HG02798 (cell line): ENCODE measurements around the gene MAPK12.

Source experiments
- ATAC-seq: cut with Tn5 transposase; IDR thresholded peaks from one replicate; pipeline ENCODE4 v1.9.1; 2021; ENCODE audit warnings: mild to moderate bottlenecking; ENCODE audit not compliant: unreplicated experiment, poor library complexity

The MAPK12 gene

DNA sequence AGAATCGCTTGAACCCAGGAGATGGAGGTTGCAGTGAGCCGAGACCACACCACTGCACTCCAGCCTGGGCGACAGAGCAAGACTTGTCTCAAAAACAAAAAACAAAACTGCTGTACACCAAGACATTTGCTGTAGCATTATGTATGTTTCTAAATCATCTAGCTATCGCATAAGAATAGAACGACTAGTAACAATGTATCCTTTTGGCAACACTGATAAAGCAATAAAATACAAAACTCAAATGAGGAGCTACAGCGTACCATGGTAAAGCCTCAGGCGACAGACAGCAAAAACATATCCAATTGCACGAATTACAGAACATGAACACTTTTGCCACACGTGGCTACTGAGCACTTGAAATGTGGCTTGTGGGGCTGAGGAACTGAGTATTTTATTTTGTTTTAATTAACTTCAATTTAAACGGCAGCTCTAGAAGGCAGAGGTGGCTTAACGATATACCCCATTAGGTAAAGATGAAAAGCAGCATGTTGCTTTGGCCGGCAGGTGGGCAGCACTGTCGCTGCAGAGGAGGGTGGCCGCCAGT, 19.0 kb downstream of the MAPK12 start:
- no peak for ATAC-seq

DNA sequence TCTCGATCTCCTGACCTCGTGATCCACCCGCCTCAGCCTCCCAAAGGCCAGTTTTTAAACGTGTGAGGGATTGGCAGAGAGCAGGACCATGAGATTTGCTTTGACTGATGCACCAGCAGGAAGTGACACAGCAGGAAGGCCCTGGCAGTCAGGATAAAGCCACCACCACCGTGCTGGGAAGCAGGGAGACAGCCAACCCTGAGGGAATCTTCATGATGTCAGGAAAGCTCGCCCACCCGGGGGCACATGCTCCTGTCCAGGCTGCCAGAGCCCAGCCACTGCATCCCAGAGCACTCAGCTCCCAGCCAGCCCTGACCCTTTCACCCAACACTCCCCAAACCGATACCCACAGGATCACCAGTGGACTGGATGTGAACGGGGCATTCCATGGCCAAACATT, 22.7 kb downstream of the MAPK12 start:
- ATAC-seq, result no peak

DNA sequence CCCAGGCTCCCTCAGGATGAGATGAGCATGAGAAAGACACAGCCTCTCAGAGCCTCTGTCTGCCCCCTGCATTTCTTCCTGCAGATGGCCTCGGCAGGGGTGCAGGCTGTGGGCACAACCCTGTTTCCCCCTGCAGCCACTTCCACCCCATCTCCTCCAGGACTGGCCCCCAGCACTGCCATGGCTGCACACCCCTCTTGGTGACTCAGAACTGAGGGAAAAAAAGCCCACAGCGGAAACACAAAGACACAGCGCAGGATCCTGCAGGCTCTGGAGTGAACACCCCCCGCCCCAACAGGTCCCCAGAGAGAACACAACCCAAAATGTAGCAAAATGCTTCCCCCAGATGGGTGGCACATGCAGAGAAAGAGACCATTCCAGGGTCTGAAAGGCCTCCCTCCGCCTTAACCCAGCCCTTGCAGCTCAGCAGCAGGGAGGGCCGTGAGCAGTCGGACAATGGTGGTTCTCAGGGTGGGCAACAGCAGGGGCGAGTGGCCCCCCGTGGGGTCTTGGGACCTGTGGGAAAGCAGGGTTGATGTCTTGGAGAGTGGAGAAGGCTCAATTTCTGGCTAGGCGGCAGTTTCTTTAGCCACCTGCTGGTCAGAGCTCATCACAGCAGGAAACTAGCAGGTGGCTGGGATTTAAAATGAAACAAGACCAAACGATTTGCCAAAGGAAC, 24.6 kb downstream of the MAPK12 start:
- ATAC-seq, result no peak

DNA sequence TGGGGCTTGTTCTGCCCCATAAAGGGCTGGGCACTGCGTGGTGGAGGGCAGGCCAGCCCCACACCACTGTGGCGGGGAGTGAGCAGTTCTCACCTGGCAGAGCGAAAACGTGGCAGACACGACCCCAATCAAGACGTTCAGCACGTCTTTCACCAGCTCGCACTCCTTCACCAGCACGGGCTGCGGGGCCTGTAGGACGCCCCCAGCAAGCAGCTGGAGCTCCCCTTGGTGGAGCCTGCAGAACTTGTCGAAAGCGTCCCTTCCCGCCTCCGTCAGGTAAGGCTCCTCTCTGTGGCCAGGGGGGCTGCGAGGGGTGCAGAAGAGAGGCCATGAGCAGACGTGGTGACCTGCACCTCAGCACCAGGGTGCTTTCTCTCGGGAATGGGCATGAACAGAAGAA, 28.3 kb downstream of the MAPK12 start:
- no peak for ATAC-seq

DNA sequence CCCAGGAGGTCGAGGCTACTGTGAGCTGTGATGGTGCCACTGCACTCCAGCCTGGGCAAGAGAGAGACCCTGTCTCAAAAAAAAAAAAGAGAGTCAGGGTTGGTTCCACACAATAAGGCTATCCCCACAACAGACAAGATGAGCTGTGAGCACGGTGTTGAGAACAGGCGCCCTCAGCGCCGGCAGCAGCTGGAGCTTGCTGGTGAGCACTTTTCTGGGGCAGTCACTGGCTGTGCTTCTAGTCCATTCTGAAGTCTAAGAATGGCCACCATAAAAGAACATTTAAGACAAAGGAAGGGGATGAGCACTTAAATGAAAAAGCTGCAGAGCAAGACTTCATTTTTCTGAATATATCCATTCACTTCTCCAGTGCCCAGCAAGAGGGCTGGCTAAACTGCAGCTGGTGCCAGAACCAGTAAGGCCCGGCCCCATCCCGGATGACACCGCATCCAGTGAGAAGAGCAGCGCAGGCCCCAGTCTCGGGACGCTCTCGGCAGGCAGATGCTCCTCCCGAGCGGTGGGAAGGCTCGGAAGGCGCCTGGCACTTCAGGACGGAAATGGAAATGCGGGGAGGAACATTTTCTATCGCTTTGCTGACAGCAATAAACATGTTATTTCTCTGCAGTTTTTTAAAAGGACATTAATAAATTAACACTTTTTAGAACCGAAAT, 28.9 kb downstream of the MAPK12 start:
- ATAC-seq, result no peak

DNA sequence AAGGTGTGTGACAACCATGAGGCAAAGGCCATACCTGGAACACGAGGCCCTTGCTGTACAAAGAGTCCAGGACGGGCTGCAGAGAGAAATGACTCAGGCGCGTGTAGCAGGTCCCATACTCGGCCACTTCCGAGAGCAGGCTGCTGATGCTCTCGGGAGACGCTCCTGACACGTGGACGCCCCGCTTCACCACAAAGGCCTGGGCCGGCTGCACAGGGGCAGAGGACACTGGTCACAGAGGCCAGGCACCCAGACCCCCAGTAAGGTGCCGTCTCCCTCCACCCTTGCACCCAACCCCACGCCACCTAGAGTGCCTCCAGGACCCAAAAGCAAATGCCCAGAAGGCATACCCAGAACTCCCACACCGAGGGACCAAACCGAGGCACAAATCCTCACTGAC, 32.1 kb downstream of the MAPK12 start:
- no peak for ATAC-seq

DNA sequence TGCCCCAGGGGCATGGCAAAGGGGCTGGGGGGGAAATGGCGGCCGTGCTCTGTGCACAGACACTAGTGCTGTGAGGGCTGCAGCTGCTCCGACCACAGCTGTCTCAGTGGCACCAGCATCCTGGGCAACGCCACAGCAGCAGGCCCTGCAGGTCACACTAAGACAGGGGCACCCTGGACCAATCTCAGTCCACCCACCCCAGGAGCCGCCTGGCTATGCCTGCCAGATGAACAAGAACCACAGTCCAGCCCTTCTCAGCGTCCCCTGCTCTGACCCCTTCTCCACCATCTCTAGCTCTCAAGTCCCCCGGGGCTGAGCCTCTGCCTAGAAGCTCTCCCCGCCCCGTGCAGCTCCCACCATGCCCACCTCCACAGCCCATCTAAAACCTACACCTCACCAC, 33.1 kb downstream of the MAPK12 start:
- ATAC-seq, result no peak

DNA sequence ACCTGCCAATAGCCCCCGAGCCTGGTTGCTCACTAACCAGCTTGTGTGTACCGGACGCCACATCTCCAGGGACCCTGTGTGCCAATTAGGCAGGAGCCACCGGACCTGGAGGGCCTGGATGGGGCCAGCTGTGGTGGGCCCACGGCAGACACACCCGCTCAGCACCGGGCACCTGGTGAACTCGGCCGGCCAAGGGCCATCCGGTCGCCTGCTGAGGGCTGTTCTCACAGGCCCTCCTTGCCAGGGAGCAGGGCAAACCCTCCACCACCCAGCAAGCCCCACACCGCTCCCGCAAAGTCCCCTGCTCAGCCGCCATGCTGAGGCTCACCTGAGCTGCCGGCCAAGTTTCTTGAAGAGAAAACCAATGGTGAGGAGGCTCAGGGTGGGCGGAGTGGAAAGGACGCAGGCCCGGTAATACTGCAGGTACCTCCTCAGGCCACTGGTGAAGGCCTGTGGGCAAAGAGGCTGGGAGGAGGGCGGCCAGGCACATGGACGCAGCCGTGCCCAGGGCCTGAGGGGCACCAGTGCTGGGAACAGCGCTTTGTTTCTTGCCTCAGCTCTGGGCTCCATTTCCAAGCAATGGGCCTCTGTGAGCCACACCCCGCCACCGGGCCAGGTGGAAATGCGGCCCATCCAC, 33.8 kb downstream of the MAPK12 start:
- ATAC-seq, result no peak

DNA sequence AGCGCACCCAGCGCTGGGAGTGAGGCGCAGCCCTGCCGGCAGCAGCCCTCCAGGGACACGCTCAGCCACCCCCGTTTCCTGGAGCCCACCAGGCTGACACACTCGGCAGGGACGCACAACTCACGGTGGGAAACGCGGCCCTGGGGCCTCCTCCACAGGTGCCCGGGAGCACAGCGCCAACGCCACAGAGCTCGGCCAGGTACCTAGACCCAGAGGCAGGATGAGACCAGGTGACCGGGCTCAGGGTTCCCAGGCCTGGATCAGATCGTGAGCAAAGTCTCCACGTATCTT, 34.7 kb downstream of the MAPK12 start:
- no peak for ATAC-seq

DNA sequence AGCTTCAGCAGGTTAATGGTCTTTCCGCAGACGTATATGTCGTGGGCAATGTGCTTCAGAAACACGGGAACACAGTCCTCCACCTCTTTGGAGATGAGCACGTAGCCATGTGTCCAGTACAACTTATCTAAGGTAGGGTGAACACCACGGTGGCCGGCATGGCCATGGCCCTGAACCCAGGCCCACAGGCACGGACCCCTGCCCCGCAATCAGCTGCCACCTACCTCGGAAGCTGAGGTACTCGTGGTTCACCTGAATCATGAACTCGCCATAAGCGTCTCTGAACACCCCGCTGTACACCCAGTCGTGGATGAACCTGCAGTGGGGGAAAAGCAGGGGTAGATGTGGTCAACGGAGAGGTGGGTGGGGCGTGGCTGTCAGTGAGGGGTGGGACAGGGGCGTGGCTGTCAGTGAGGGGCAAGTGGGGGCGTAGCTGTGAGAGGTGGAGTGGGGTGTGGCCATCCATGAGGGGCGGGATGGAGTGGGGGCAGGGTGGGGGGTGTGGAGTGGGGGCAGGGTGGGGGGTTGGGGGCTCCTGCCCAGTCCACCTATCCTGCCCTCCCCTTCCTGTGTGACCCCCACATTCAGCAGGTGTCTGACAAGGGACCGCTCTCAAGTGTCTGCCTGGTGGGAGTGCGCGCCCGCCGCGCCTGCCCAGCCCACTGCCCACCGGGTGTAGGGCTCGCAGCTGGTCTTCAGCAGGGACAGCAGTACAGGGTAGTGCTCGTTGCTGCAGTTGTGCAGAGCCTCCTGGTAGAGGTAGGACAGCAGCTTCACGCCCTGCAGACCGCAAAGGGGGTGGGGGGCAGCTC, 35.2 kb downstream of the MAPK12 start:
- ATAC-seq, result no peak

DNA sequence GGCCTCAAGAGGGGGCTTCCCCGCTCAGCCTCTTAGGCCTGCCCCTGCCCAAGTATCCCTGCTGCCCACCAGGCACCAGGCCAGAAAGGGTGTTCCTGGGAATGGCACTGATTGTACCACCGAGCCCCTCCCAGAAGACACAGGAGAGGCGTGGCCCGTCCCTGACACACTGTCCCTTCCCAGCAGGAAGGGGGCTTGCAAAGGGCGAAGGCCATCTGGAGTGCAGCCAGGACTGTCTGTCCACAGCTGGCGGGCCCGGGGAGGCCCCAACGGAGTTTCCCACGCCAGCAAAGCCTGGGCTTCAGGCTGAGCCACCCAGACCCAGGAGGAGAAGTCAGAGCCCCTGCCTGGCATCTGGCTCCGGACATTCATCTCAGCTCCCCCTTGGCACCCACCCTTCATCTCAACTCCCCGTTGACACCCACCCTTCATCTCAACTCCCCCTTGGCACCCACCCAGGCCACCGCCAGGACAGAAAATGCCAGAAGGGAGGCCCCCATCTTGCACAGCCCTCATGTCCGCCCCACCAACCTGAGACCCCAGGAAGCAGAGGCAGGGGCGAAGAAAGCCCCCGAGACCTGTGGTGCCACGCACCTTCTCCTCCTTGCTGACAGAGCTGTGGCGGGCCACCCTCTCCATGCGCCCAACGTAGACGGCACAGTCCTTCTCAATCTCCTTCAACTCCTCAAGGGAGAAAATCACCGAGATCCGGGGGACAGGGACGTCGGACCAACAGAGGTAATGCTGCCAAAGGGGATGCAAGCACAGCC, 36.1 kb downstream of the MAPK12 start:
- no peak for ATAC-seq

DNA sequence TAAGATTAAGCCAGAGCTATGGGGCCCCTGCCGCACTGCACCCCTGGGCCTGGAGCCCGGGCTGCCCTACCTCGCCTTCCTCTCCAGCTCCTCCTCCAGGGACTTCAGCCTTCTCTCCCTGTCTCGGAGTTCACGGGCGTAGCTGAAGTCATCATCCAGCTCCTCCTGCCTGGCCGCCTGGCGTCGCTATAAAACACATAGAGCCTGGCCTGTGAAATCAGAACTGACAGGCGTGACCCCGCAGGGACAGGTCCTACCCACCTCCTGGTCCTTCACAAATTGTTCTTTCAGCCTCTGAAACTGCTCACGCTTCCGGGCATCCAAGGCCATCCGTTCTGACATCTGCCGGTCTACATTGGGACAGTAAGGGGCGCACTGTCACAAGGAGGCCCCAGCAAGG, 37.4 kb downstream of the MAPK12 start:
- no peak for ATAC-seq

DNA sequence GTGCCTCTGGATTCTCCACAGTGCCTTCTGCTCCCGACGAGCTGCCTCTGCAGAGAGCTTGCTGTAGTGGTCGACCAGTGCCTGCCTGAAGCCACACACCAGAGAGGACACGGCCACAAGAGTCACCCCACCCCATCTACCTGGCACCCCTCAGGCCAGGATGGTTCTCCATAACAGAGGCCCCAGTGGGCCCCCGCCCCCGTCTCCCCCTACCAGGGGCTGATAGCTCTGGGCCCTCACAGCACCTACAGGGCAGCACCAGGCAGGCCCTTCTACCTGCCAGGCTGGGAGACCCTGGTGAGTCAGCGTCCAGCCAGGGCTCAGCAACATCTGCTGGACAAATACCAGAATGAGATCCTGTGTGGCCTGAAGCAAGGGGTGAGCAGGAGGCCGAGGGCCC, 39.0 kb downstream of the MAPK12 start:
- no peak for ATAC-seq

DNA sequence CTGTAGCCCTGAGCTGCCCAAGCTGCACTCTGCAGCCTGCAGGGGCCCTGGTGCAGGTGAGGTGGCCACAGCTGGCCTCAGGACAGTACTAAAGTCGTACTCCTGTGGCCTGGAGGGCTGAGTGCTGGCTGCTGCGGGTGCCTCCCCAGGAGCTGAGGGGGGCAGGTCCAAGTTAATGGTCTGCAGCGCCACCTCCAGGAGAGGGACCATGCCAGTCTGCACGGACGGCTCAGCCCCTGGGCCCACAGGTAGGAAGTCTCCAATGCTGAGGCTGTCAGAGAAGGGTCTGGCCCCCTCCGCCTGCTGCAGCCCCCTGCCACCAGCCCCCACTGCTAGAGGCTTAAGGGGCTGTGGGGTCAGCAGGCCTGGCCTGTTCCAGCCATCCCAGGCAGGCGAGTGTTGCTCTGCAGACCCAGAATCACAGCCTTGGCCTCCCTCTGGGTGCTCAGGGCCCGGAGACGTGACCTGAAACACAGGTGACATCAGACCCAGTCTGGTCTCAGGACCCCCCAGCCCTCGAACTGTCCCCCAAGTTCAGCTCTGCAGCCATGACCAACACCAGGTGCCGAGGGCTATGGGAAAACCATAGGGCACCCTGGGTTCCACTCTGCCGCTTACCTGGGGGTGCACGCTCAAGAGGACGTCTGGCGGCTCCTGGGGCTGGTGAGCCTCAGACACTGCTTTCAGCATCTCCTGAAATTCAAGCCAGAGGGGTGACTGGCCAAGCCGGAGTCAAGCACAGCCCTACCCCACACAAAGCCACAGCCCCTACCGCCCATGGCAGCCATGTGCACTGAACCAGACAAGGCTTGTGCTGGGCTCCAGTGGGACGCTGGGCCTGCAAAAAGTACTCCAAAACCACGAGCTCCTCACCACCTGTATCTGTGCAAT, 39.8 kb downstream of the MAPK12 start:
- ATAC-seq, result no peak

DNA sequence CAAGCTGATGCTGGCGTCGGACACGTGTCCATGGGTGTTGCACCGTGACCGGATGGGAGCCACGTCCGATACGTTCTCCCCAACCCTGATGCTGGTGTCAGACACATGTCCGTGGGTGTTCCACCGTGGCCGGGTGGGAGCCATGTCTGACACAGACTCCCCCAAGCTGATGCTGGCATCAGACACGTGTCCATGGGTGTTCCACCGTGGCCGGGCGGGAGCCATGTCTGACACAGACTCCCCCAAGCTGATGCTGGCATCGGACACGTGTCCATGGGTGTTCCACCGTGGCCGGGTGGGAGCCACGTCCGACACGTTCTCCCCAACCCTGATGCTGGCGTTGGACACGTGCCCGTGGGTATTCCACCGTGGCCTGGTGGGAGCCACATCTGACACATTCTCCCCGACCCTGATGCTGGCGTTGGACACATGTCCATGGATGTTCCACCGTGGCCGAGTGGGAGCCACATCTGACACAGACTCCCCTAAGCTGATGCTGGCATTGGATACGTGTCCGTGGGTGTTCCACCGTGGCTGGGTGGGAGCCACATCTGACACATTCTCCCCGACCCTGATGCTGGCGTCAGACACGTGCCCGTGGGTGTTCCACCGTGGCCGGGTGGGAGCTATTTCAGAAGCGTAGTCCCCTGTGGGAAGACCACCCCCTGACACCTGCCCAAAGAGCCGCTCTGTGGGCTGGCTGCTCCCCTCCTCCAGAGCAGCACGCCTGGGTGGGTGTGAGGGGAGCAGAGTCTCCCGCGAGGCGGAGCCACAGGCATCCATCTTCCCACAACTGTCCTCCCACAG, 40.7 kb downstream of the MAPK12 start:
- ATAC-seq, result no peak

DNA sequence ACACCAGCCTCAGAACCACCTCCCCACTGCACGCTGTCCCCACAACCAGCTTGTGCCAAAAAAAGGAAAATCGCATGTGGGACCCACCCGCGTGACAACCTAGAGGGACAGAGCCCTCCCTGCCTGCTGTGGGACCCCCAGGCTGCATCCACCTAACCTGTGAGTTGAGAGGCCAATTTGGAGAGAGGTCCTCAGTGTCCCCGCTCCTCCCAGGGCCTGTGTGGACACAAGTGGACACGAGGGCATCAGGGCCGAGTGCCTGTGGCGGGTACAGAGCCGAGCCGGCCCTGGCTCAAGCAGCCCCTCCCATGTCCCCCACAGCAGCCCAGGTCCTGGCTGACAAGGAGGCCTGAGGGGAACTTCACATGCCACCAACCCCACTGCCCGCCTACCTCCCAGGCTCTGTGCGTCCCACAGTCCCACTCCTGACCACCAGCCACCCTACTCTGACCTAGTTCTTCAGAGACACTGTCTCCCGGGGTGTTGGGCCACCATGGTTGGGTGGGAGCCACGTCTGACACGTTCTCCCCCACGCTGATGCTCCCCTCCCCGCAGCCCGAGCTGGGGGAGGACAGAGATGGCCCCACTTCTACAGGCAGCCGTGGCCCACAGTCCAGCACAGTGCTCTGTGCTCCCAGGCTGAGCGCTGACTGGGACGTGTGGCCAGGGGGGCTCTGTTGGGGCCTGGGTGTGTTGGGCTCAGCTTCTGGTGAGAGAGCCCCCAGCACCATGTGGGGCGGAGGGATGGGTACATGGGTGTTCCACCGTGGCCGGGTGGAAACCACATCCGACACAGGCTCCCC, 41.5 kb downstream of the MAPK12 start:
- ATAC-seq, result no peak

DNA sequence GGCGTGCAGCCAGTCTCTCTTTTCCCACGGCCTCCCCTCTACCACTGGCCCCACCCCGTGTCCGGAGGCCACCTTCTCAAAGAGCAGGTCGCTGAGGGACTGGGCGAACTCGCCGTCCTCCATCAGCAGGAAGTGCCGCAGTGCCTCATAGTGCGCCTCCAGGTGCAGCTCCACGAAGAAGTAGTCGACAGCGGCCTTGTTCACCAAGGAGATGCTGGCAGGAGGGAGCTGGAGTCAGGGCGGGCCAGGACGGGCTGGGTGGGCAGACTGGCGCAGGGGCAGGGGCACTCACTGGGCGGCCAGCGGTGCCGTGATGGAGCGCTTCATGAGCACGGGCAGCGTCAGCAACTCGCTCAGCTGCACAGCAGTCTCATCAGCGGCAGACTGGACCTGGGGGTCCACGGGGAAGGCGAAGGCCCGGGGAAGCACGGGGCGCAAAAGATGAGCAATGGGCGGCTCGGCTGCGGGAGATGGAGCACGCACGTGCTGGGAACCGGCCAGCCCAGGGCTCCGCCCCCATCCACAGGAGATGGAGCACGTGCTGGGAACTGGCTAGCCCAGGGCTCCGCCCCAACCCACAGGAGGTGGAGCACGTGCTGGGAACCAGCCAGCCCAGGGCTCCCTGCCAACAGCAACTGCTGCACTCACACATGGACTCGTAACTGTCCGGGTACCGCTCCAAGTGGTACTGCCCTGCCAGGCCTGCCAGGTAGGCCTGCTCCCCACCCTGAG, 42.3 kb downstream of the MAPK12 start:
- no peak for ATAC-seq
